ENCODE results near the gene LAMTOR5. TPM values are rescaled to one million over a fixed set of nuclear protein-coding genes. Genes with fewer than 3 reads are reported as not detected.

LAMTOR5 gene
- polyA plus RNA-seq, 1 of the 3 experiments (the other 2 are of a cell fraction) = 442 TPM

DNA sequence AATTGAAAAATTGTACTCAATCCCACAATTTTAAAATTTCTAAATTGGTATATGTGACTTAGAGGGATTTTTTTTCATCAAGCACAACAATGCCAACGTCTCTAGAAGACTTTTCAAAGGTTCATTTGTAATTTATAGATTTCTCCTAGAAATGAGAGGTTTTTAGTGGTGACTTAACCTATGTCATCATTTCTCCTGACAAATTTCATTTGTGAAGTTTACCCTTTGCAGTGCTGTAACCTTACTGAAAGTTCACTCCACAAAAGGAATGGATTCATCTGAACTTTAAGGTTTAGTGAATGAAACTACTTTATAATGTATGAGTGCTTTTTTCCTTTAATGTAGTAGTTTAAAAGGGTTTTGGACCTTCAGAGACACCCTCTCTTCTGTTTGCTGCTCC, 52.2 kb downstream of the LAMTOR5 start:
- no peaks in the 10 kb centered on the region for H3K9me2 ChIP-seq
- peaks cover 30 to 32% of the 10 kb centered on the region in 2 experiments for H3K36me3 ChIP-seq (replicated peaks in 1 of 2; ENCODE audit: control insufficient read depth in 1 of 2, insufficient read depth in 2 of 2, low read length in 1 of 2)
- no peak for DNase-seq
- H3K9ac ChIP-seq = no peak overlapping the region
- H3K27me3 ChIP-seq (ENCODE audit: insufficient read depth) = no peaks in the 10 kb centered on the region
- peaks cover 99% of the 10 kb centered on the region for H3K79me2 ChIP-seq (ENCODE audit: insufficient read depth)
- no peak overlapping the region for H3K4me2 ChIP-seq
- no peaks in the 10 kb centered on the region for H3K9me3 ChIP-seq
- H2AFZ ChIP-seq (ENCODE audit: low read depth) = no peak overlapping the region
- no peak overlapping the region for H3K4me3 ChIP-seq (ENCODE audit: low read depth in 2 of 2, low read length in 1 of 2)
- H3K27ac ChIP-seq (ENCODE audit: low read depth in 2 of 2, low read length in 1 of 2) = peak overlapping the region in 1 of 2 experiments; percentile 0; a peak in 1 of 4 replicates
- H3F3A ChIP-seq (replicated peaks; ENCODE audit: insufficient read depth) = no peaks in the 10 kb centered on the region
- H4K20me1 ChIP-seq (ENCODE audit: insufficient read depth) = peaks cover 9% of the 10 kb centered on the region; the same call in 1 of the 2 replicates
- H3K4me1 ChIP-seq (ENCODE audit: control insufficient read depth in 1 of 2, insufficient read depth in 2 of 2, low read depth in 1 of 2, low read length in 1 of 2) = no peaks in the 10 kb centered on the region; a peak in 2 of 4 replicates
- WGBS (ENCODE audit: low lambda C conversion rate) = 59% methylated on average over 1 of the region's 1 CpG
- TF ChIP-seq SMC3 (IDR thresholded peaks at IDR 0.05; ENCODE audit: low read depth, low read length) (no peak), SIN3A (IDR thresholded peaks at IDR 0.05; ENCODE audit: borderline replicate concordance, low read depth, low read length) (no peak), MEF2A (IDR thresholded peaks at IDR 0.05; ENCODE audit: borderline replicate concordance, low read depth) (no peak), FOXM1 (IDR thresholded peaks at IDR 0.05; ENCODE audit: low read depth) (no peak), NFIC (IDR thresholded peaks at IDR 0.05; ENCODE audit: borderline replicate concordance) (no peak), GABPA (IDR thresholded peaks at IDR 0.05; ENCODE audit: low read depth) (no peak), ZBTB33 (IDR thresholded peaks at IDR 0.05; ENCODE audit: borderline replicate concordance, low read depth) (no peak), PBX3 (IDR thresholded peaks at IDR 0.05) (no peak), RAD21 (IDR thresholded peaks at IDR 0.05; ENCODE audit: low read length) (no peak), FOSL2 (IDR thresholded peaks at IDR 0.05; ENCODE audit: borderline replicate concordance, low read depth) (no peak), CHD2 (IDR thresholded peaks at IDR 0.05; ENCODE audit: low read length, partially characterized antibody) (no peak), IRF3 (IDR thresholded peaks at IDR 0.05; ENCODE audit: low read depth, low read length) (no peak), TEAD4 (IDR thresholded peaks at IDR 0.05; ENCODE audit: borderline replicate concordance, insufficient read depth) (no peak), EZH2phosphoT487 (IDR thresholded peaks at IDR 0.05; ENCODE audit: borderline replicate concordance, low read depth) (no peak), NRF1 (IDR thresholded peaks at IDR 0.05; ENCODE audit: low read depth, low read length) (no peak)
- TF ChIP-seq, protein P1, sequence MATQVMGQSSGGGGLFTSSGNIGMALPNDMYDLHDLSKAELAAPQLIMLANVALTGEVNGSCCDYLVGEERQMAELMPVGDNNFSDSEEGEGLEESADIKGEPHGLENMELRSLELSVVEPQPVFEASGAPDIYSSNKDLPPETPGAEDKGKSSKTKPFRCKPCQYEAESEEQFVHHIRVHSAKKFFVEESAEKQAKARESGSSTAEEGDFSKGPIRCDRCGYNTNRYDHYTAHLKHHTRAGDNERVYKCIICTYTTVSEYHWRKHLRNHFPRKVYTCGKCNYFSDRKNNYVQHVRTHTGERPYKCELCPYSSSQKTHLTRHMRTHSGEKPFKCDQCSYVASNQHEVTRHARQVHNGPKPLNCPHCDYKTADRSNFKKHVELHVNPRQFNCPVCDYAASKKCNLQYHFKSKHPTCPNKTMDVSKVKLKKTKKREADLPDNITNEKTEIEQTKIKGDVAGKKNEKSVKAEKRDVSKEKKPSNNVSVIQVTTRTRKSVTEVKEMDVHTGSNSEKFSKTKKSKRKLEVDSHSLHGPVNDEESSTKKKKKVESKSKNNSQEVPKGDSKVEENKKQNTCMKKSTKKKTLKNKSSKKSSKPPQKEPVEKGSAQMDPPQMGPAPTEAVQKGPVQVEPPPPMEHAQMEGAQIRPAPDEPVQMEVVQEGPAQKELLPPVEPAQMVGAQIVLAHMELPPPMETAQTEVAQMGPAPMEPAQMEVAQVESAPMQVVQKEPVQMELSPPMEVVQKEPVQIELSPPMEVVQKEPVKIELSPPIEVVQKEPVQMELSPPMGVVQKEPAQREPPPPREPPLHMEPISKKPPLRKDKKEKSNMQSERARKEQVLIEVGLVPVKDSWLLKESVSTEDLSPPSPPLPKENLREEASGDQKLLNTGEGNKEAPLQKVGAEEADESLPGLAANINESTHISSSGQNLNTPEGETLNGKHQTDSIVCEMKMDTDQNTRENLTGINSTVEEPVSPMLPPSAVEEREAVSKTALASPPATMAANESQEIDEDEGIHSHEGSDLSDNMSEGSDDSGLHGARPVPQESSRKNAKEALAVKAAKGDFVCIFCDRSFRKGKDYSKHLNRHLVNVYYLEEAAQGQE (IDR thresholded peaks at IDR 0.05; ENCODE audit: low read depth, low read length) = no peak
- TF ChIP-seq, protein P2, sequence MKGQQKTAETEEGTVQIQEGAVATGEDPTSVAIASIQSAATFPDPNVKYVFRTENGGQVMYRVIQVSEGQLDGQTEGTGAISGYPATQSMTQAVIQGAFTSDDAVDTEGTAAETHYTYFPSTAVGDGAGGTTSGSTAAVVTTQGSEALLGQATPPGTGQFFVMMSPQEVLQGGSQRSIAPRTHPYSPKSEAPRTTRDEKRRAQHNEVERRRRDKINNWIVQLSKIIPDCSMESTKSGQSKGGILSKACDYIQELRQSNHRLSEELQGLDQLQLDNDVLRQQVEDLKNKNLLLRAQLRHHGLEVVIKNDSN (IDR thresholded peaks at IDR 0.05; ENCODE audit: borderline replicate concordance, low read depth) = no peak
- POLR2A ChIA-PET = no interaction called here
- CTCF ChIA-PET = interaction anchor here (1.4 kb wide), 1 partner anchor 147 kb away, joined by 3 read pairs; no protein-coding TSS in a partner anchor
